ENCODE data around the gene C2orf49. TPM values are rescaled to one million over a fixed set of nuclear protein-coding genes. Genes with fewer than 3 reads are reported as not detected.
A peak's percentile ranks its signal among the peaks of the same experiment; 100 is the strongest.

The C2orf49 gene
- total RNA-seq, 1 experiment from 2014 or later = 20.0 TPM

GRCh38 chr2:105371810-105372209 is 34.5 kb downstream of the C2orf49 start:
- Histone ChIP-seq H3K27me3 (ENCODE audit: control insufficient read depth, insufficient read depth, low read length) (no peaks in the 10 kb centered on the region), H3K4me3 (ENCODE audit: low read depth in 2 of 2, low read length in 2 of 2) (no peak overlapping the region), H3K9me3 (ENCODE audit: control insufficient read depth, insufficient read depth, low read depth, low read length) (no peaks in the 10 kb centered on the region), H3K27ac (ENCODE audit: low read length) (peak overlapping the region; percentile 100), H3K4me1 (ENCODE audit: control insufficient read depth, insufficient read depth, low read length) (peaks cover 83% of the 10 kb centered on the region), H3K36me3 (ENCODE audit: control insufficient read depth, insufficient read depth, low read length) (peaks cover 30% of the 10 kb centered on the region)
- intact Hi-C loops (cut with micrococcal nuclease; ENCODE audit: unreplicated experiment) (loop anchor here (2.0 kb wide), 1 partner anchor 149 kb away; no protein-coding TSS in a partner anchor), in situ Hi-C loops (cut with HindIII; ENCODE audit: low pct_unique_long_range_greater_than_20kb, low sequenced_read_pairs) (no loop called here)
- ChIA-PET CTCF (no interaction called here), POLR2A (no interaction called here)
- no peak for TF ChIP-seq REST (IDR thresholded peaks at IDR 0.05; ENCODE audit: insufficient read depth in 1 of 2, low read depth in 2 of 2, low read length in 1 of 2)
- no peak for TF ChIP-seq TCF7L2 (IDR thresholded peaks at IDR 0.05; ENCODE audit: low read depth, low read length)
- no peak for TF ChIP-seq POLR2AphosphoS5 (IDR thresholded peaks at IDR 0.05; ENCODE audit: low read depth, low read length)
- TF ChIP-seq CTCF (IDR thresholded peaks at IDR 0.05) = no peak
- no peak for TF ChIP-seq SIN3A (IDR thresholded peaks at IDR 0.05; ENCODE audit: borderline replicate concordance, insufficient read depth, low read depth, low read length)
- no TSS peak for BruUV-seq (replicated peaks)
- ATAC-seq (peak; percentile 2), DNase-seq (ENCODE audit: low read depth, low spot score) (no peak)

DNA sequence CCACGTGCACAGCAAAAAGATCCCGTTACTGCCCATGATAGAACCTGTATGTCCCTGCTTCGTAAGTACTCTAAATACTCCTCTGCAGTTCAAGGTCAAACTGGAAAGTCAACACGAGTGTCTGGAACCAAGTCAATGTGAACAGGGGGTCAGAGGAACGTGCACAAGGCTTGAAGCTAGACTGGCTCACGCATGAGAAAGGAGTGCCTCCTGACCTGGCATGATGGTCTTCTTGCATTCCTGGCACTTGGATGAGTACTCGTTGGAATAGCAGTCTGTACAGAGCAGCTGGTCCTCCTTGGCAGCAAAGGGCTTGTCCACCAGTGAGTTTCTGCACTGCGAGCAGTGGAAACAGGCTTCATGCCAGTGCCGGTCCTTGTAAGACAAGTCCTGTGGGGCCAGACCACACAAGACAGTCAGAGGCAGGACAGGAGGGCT is 36.0 kb downstream of the C2orf49 start:
- Histone ChIP-seq H3K4me3 (ENCODE audit: low read depth in 2 of 2, low read length in 2 of 2) (no peak overlapping the region), H3K36me3 (ENCODE audit: control insufficient read depth, insufficient read depth, low read length) (peaks cover 23% of the 10 kb centered on the region), H3K9me3 (ENCODE audit: control insufficient read depth, insufficient read depth, low read depth, low read length) (no peaks in the 10 kb centered on the region), H3K27ac (ENCODE audit: low read length) (peak overlapping the region; percentile 100), H3K27me3 (ENCODE audit: control insufficient read depth, insufficient read depth, low read length) (no peaks in the 10 kb centered on the region), H3K4me1 (ENCODE audit: control insufficient read depth, insufficient read depth, low read length) (peaks cover 99% of the 10 kb centered on the region)
- no peak for TF ChIP-seq REST (IDR thresholded peaks at IDR 0.05; ENCODE audit: insufficient read depth in 1 of 2, low read depth in 2 of 2, low read length in 1 of 2)
- TF ChIP-seq POLR2AphosphoS5 (IDR thresholded peaks at IDR 0.05; ENCODE audit: low read depth, low read length) = 0 out of 2 replicates have a peak, but pooled peaks have one; percentile 43
- no peak for TF ChIP-seq SIN3A (IDR thresholded peaks at IDR 0.05; ENCODE audit: borderline replicate concordance, insufficient read depth, low read depth, low read length)
- TF ChIP-seq TCF7L2 (IDR thresholded peaks at IDR 0.05; ENCODE audit: low read depth, low read length) = 0 out of 2 replicates have a peak, but pooled peaks have one; percentile 19
- POLR2A ChIA-PET = interaction anchor here (0.5 kb wide), 1 partner anchor 167 kb away, joined by 3 read pairs; no protein-coding TSS in a partner anchor
- CTCF ChIA-PET = no interaction called here
- intact Hi-C loops (cut with micrococcal nuclease; ENCODE audit: unreplicated experiment) (no loop called here), in situ Hi-C loops (cut with HindIII; ENCODE audit: low pct_unique_long_range_greater_than_20kb, low sequenced_read_pairs) (no loop called here)
- BruUV-seq (replicated peaks) = no TSS peak
- ATAC-seq (peak; percentile 2), DNase-seq (ENCODE audit: low read depth, low spot score) (no peak)

Data from Panc1 (cell line).